AG04450 (cell line): ENCODE measurements around the gene PLD1. TPM values are rescaled to one million over a fixed set of nuclear protein-coding genes. Genes with fewer than 3 reads are reported as not detected.
"Not testable (repeated sequence)": the region's sequence is repeated elsewhere in the genome, so short reads cannot be mapped to it uniquely, and the experiment has no call there.

Source experiments
- CTCF ChIA-PET: fragments of 300-600, 350-600 bp; formaldehyde crosslinking; extraction: SDS; loops from one replicate; lab custom pipeline; 2022; ENCODE audit warnings: antibody characterized with exemption, inconsistent platforms; lab: Charles Lee
- POLR2A ChIA-PET: fragments of 350-600 bp; formaldehyde crosslinking; extraction: SDS; loops from one replicate; lab custom pipeline; 2021; ENCODE audit warnings: antibody characterized with exemption, inconsistent platforms; lab: Yijun Ruan, JAX
- DNase-seq: peaks from one replicate; pipeline ENCODE4 v3.0.0-alpha.2; 2011; ENCODE audit warnings: low read depth, low spot score
- H3K27ac ChIP-seq: one replicate; pipeline ENCODE4 v1.5.1; 2012; ENCODE audit warnings: low read depth, low read length, control low read depth
- H3K27me3 ChIP-seq: one replicate; pipeline ENCODE4 v1.6.0; 2012; ENCODE audit warnings: low read length; ENCODE audit not compliant: control insufficient read depth, insufficient read depth
- H3K4me3 ChIP-seq: 2 replicates; pipeline ENCODE4 v1.5.1; 2011; ENCODE audit warnings: mild to moderate bottlenecking, low read depth, low read length, control low read depth
- H3K9me3 ChIP-seq: 2 replicates; pipeline ENCODE4 v1.5.1; 2012; ENCODE audit warnings: low read length; ENCODE audit not compliant: control insufficient read depth, insufficient read depth
- polyA plus RNA-seq: library from polyadenylated mRNA; depleted of rRNA; stranded (reverse); fragments of >200 nt; gene quantifications from 2 replicates; pipeline ENCODE4 v1.2.3, GENCODE V29; 2011
- TF ChIP-seq, protein P1 (sequence below): IDR thresholded peaks from 2 replicates; pipeline ENCODE4 v1.5.1; 2011; ENCODE audit warnings: low read depth, low read length, control low read depth, inconsistent platforms

PLD1 gene
- polyA plus RNA-seq, 1 experiment, result 20.2 TPM

DNA sequence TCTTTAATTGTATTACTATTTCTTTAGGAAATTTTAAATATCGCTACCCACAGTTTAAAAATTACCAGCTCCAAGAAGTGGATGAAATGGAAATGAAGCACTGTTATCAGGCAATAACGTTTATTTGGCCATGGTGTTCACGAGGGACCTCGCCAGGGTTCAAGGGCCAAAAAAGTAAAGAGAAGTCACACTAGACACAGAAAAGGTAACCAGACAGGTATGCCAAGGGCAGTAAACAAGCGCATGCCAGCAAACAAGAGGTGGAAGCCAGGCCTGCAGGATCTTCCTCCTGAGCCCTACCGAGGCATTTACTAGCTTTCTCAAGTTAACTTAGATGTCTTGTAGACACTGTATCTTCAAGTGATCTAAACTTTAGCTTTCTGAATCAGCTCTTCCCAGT is 113.5 kb downstream of the PLD1 start:
- TF ChIP-seq, protein P1, sequence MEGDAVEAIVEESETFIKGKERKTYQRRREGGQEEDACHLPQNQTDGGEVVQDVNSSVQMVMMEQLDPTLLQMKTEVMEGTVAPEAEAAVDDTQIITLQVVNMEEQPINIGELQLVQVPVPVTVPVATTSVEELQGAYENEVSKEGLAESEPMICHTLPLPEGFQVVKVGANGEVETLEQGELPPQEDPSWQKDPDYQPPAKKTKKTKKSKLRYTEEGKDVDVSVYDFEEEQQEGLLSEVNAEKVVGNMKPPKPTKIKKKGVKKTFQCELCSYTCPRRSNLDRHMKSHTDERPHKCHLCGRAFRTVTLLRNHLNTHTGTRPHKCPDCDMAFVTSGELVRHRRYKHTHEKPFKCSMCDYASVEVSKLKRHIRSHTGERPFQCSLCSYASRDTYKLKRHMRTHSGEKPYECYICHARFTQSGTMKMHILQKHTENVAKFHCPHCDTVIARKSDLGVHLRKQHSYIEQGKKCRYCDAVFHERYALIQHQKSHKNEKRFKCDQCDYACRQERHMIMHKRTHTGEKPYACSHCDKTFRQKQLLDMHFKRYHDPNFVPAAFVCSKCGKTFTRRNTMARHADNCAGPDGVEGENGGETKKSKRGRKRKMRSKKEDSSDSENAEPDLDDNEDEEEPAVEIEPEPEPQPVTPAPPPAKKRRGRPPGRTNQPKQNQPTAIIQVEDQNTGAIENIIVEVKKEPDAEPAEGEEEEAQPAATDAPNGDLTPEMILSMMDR, result no peak
- POLR2A ChIA-PET, result no interaction called here
- Histone ChIP-seq H3K9me3 (no peaks in the 10 kb centered on the region), H3K4me3 (no peak overlapping the region), H3K27me3 (no peaks in the 10 kb centered on the region), H3K27ac (no peak overlapping the region)
- CTCF ChIA-PET, result interaction anchor here (0.6 to 1.7 kb wide), 3 partner anchors 19 to 259 kb away, joined by 3 to 8 read pairs (median 3); no protein-coding TSS in a partner anchor
- no peak for DNase-seq

DNA sequence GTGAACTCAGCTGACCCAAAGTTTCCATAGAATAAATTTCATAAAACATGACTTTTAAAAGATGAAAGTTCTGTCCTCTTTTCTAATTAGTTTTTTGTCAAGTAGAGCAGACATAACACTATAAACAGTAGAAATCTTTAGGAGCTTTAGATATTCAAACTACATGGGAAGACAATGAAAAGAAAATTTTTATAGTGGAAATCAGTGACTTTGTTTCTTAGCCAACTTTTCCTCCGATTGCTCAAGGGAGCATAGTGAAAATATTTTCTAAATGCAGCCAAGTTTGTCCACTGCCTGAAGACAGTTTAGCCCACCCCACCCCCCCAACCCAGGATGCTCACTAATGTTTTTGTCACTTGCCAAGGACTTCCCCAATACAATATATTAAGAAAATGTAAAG is 114.9 kb downstream of the PLD1 start:
- H3K9me3 ChIP-seq, result no peaks in the 10 kb centered on the region
- no peaks in the 10 kb centered on the region for H3K27me3 ChIP-seq
- no peak overlapping the region for H3K27ac ChIP-seq
- ChIA-PET CTCF (no interaction called here), POLR2A (no interaction called here)
- TF ChIP-seq, protein P1, result no peak
- no peak for DNase-seq
- H3K4me3 ChIP-seq, result no peak overlapping the region

DNA sequence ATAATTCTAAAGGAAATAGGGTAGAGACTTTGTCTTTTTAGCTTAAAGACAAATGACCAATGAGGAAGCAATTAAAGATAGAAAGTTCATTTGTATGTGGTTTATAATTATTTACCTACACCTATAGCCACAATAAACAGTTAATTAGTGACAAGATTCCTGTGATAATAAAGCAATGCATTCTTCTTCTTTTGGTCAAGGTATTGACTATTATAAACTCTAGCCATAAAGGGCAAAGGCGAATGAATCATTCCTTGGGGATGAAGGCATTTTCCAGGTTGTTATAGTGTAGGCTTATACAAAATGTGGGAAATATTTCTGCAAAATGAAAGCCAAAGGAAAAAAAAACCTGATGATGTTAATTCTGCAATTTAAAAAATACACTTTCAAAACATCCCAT is 115.4 kb downstream of the PLD1 start:
- ChIA-PET CTCF (no interaction called here), POLR2A (no interaction called here)
- no peak for DNase-seq
- Histone ChIP-seq H3K4me3 (no peak overlapping the region), H3K27ac (no peak overlapping the region), H3K27me3 (no peaks in the 10 kb centered on the region), H3K9me3 (no peaks in the 10 kb centered on the region)
- TF ChIP-seq, protein P1, result no peak

DNA sequence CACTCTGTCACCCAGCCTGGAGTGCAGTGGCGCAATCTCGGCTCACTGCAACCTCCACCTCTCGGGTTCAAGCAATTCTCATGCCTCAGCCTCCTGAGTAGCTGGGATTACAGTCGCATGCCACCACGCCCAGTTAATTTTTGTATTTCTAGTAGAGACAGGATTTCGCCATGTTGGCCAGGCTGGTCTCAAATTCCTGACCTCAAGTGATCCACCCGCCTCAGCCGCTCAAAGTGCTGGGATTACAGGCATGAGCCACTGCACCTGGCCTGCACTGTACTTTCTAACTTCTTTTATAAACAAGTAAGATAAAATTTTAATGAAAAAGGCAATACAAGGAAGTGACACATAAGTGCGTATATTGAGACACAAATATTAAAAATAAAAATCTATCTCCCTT is 117.7 kb downstream of the PLD1 start:
- CTCF ChIA-PET, H3K4me3 ChIP-seq, DNase-seq, H3K27ac ChIP-seq, POLR2A ChIA-PET, H3K27me3 ChIP-seq, H3K9me3 ChIP-seq: not testable (repeated sequence)

DNA sequence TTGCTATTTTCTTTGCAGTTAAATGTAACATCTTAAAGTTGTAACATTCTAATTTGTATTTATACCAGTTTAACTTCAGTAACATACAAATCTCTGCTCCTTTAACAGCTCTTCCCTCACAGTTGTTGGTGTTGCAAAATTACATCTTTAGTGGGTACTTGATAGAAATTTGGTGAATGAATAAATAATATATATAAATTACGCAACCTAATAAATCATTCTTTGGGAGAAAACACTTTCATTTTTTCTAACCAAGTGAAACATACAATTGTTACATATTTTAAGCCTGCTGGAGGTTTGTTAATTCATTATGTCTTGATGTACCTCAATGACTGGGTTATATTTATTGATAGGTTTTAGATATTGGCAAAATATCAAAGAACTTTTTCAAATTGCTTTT is 118.8 kb downstream of the PLD1 start:
- TF ChIP-seq, protein P1, result no peak
- no peak overlapping the region for H3K4me3 ChIP-seq
- no peaks in the 10 kb centered on the region for H3K27me3 ChIP-seq
- CTCF ChIA-PET, result interaction anchor here (0.6 to 1.2 kb wide), 2 partner anchors 45 to 77 kb away, joined by 3 read pairs; no protein-coding TSS in a partner anchor
- POLR2A ChIA-PET, result no interaction called here
- H3K9me3 ChIP-seq, result no peaks in the 10 kb centered on the region
- no peak overlapping the region for H3K27ac ChIP-seq
- DNase-seq, result no peak

DNA sequence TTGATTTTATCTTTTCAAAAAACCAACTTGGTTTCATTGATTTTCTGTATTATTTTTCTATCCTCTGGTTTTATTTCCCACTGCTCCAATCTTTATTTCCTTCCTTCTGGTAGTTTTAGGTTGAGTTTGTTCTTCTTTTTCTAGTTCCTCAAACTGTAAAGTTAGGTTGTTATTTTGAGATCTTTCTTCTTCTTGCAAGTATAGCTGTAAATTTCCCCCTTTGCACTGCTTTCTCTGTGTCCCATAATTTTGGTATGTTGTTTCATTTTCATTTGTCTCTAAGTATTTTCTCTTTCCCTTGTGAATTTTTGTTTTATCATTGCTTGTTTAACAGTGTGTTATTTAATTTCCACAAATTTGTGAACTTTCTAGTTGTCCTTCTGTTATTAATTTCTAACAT is 120.0 kb downstream of the PLD1 start:
- ChIA-PET POLR2A (no interaction called here), CTCF (interaction anchor here (1.2 kb wide), 1 partner anchor 76 kb away, joined by 3 read pairs; no protein-coding TSS in a partner anchor)
- TF ChIP-seq, protein P1, result no peak
- H3K27ac ChIP-seq, result no peak overlapping the region
- no peaks in the 10 kb centered on the region for H3K27me3 ChIP-seq
- no peaks in the 10 kb centered on the region for H3K9me3 ChIP-seq
- no peak overlapping the region for H3K4me3 ChIP-seq
- DNase-seq, result no peak
